MM.1S (cell line): Measurements from ENCODE around the gene MIEF1.

Experiments used
- EZH2 ChIP-seq: fragments of 300-600 bp; sonication (generic); optimal IDR thresholded peaks from 2 replicates; pipeline ENCODE3; 2017; ENCODE audit warnings: low read depth, mild to moderate bottlenecking, antibody characterized with exemption, low read length, mixed read lengths
- TF ChIP-seq, protein P1 (sequence below): fragments of 300-600 bp; sonication (generic); IDR thresholded peaks from 2 replicates; pipeline ENCODE4 v1.5.1; 2016; ENCODE audit warnings: antibody characterized with exemption, low read length, mixed read lengths

DNA sequence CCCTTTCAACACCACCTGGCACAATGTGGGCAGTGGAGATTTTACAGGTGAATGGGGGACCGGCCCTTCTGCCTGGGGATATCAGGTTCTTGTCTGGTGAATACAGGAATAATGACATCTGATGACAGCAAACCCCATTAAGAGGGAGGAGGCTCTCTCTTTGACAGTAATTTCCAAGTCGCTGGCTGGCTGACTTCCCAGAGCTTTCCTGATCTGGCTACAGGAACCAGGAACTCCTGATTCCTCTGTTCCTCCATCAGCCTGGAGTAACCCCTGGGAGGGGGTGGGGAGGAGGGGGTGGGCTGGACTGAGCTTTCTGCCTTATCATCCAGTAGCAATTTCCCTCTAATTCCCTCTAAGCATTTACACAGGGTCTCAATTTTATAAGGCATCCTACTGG, 3.7 kb upstream of the MIEF1 start:
- TF ChIP-seq, protein P1, sequence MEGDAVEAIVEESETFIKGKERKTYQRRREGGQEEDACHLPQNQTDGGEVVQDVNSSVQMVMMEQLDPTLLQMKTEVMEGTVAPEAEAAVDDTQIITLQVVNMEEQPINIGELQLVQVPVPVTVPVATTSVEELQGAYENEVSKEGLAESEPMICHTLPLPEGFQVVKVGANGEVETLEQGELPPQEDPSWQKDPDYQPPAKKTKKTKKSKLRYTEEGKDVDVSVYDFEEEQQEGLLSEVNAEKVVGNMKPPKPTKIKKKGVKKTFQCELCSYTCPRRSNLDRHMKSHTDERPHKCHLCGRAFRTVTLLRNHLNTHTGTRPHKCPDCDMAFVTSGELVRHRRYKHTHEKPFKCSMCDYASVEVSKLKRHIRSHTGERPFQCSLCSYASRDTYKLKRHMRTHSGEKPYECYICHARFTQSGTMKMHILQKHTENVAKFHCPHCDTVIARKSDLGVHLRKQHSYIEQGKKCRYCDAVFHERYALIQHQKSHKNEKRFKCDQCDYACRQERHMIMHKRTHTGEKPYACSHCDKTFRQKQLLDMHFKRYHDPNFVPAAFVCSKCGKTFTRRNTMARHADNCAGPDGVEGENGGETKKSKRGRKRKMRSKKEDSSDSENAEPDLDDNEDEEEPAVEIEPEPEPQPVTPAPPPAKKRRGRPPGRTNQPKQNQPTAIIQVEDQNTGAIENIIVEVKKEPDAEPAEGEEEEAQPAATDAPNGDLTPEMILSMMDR: no peak
- TF ChIP-seq EZH2: no peak
